ENCODE measurements around the gene CIPC. TPM values are rescaled to one million over a fixed set of nuclear protein-coding genes. Genes with fewer than 3 reads are reported as not detected.
A peak's percentile ranks its signal among the peaks of the same experiment; 100 is the strongest.

The CIPC gene
- total RNA-seq, 2 experiments from 2014 or later: 20.9 to 43.4 TPM

GRCh38 chr14:77106666-77107065 lies 8.6 kb downstream of the CIPC start:
- Histone ChIP-seq H3K4me2 (ENCODE audit: low read length) (no peak overlapping the region), H2AFZ (ENCODE audit: low read length) (no peak overlapping the region), H3K9me3 (ENCODE audit: low read length) (no peaks in the 10 kb centered on the region), H3K79me2 (ENCODE audit: insufficient read depth, low read depth, low read length) (peaks cover 18% of the 10 kb centered on the region; the same call in 1 of the 2 replicates), H3K36me3 (ENCODE audit: insufficient read depth, low read length) (peaks cover 69% of the 10 kb centered on the region), H4K20me1 (ENCODE audit: insufficient read depth, low read length) (no peaks in the 10 kb centered on the region), H3K4me3 (ENCODE audit: low read depth, low read length, poor library complexity, severe bottlenecking) (no peak overlapping the region), H3K4me1 (ENCODE audit: insufficient read depth, low read length, poor library complexity, severe bottlenecking) (peaks cover 9% of the 10 kb centered on the region), H3K9me2 (ENCODE audit: insufficient read depth, low read length) (no peaks in the 10 kb centered on the region), H3K27ac (ENCODE audit: low read depth, low read length, poor library complexity, severe bottlenecking) (no peak overlapping the region)
- ChIA-PET CTCF (ENCODE audit: unreplicated experiment) (no interaction called here), POLR2A (no interaction called here)
- BruUV-seq (replicated peaks): no TSS peak
- TF ChIP-seq EZH2phosphoT487 (IDR thresholded peaks at IDR 0.05; ENCODE audit: borderline replicate concordance, low read depth, low read length): no peak
- intact Hi-C loops (cut with micrococcal nuclease; ENCODE audit: unreplicated experiment): no loop called here
- DNase-seq (ENCODE audit: low spot score): no peak

DNA sequence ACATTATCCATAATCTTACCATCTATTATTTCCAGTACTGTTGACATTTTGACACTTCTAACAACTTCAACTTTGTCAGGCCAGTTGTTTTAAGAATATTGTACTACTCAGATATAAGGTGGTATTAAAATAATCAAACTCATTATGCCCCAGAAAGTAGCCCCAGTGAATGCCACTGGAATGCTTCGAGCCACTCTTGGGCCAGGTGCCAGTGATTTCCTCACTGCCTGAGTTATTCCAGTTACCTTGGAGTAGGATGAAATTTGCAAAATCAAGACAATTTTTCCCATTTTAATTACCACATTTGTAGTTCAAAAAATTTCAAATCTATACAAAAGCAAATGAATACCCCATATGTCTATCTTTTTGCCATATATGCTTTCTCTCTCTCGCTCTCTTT lies 9.2 kb downstream of the CIPC start:
- H3K9me3 ChIP-seq (ENCODE audit: low read length): no peaks in the 10 kb centered on the region
- DNase-seq (ENCODE audit: low spot score): no peak
- H3K79me2 ChIP-seq (ENCODE audit: insufficient read depth, low read depth, low read length): peaks cover 12% of the 10 kb centered on the region; the same call in 1 of the 2 replicates
- ChIA-PET POLR2A (no interaction called here), CTCF (ENCODE audit: unreplicated experiment) (no interaction called here)
- H3K4me3 ChIP-seq (ENCODE audit: low read depth, low read length, poor library complexity, severe bottlenecking): no peak overlapping the region
- H3K36me3 ChIP-seq (ENCODE audit: insufficient read depth, low read length): peaks cover 75% of the 10 kb centered on the region
- H4K20me1 ChIP-seq (ENCODE audit: insufficient read depth, low read length): no peaks in the 10 kb centered on the region
- H3K4me1 ChIP-seq (ENCODE audit: insufficient read depth, low read length, poor library complexity, severe bottlenecking): peaks cover 3% of the 10 kb centered on the region
- intact Hi-C loops (cut with micrococcal nuclease; ENCODE audit: unreplicated experiment): no loop called here
- H3K4me2 ChIP-seq (ENCODE audit: low read length): no peak overlapping the region
- H3K27ac ChIP-seq (ENCODE audit: low read depth, low read length, poor library complexity, severe bottlenecking): no peak overlapping the region
- no peak for TF ChIP-seq EZH2phosphoT487 (IDR thresholded peaks at IDR 0.05; ENCODE audit: borderline replicate concordance, low read depth, low read length)
- no peak for TF ChIP-seq CTCF (conservative IDR thresholded peaks at IDR 0.05; ENCODE audit: low read length)
- no peak overlapping the region for H2AFZ ChIP-seq (ENCODE audit: low read length)
- H3K9me2 ChIP-seq (ENCODE audit: insufficient read depth, low read length): no peaks in the 10 kb centered on the region
- no TSS peak for BruUV-seq (replicated peaks)

DNA sequence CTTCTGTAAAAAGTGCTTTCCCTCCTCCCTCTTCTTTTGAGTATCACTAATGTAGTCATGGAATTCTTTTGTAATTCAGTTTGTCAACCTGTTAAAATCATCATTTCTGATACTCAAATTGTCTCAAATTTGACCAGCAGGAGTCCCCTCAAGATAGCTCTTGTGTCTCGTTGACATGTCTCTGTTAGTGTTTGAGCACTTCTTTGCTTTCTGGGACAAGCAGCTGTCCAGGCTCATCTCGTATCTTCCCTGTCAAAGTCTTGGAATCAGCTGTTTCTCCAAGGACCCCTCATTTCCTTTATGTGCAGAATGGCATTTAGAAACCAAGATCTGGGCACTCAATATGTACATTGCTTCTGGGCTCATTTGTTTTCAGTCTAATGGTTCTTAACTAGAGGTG lies 10.7 kb downstream of the CIPC start:
- no peak overlapping the region for H3K27ac ChIP-seq (ENCODE audit: low read depth, low read length, poor library complexity, severe bottlenecking)

More for the DNA sequence above, 10.7 kb downstream of the CIPC start:
- intact Hi-C loops (cut with micrococcal nuclease; ENCODE audit: unreplicated experiment): no loop called here
- BruUV-seq (replicated peaks): no TSS peak
- Histone ChIP-seq H3K9me2 (ENCODE audit: insufficient read depth, low read length) (no peaks in the 10 kb centered on the region), H3K4me1 (ENCODE audit: insufficient read depth, low read length, poor library complexity, severe bottlenecking) (no peaks in the 10 kb centered on the region), H3K79me2 (ENCODE audit: insufficient read depth, low read depth, low read length) (no peaks in the 10 kb centered on the region), H3K36me3 (ENCODE audit: insufficient read depth, low read length) (peaks cover 80% of the 10 kb centered on the region), H3K4me2 (ENCODE audit: low read length) (no peak overlapping the region), H3K4me3 (ENCODE audit: low read depth, low read length, poor library complexity, severe bottlenecking) (no peak overlapping the region), H2AFZ (ENCODE audit: low read length) (no peak overlapping the region), H3K9me3 (ENCODE audit: low read length) (no peaks in the 10 kb centered on the region), H4K20me1 (ENCODE audit: insufficient read depth, low read length) (no peaks in the 10 kb centered on the region)
- ChIA-PET CTCF (ENCODE audit: unreplicated experiment) (no interaction called here), POLR2A (interaction anchor here (0.6 to 1.4 kb wide), 4 partner anchors 10 to 414 kb away, joined by 3 to 4 read pairs (median 3); no protein-coding TSS in a partner anchor)
- TF ChIP-seq EZH2phosphoT487 (IDR thresholded peaks at IDR 0.05; ENCODE audit: borderline replicate concordance, low read depth, low read length): no peak
- peak; percentile 62 for TF ChIP-seq CTCF (conservative IDR thresholded peaks at IDR 0.05; ENCODE audit: low read length)
- DNase-seq (ENCODE audit: low spot score): peak; percentile 30
